ENCODE results near the gene CTNS.
A peak's percentile ranks its signal among the peaks of the same experiment; 100 is the strongest.

CTNS gene

DNA sequence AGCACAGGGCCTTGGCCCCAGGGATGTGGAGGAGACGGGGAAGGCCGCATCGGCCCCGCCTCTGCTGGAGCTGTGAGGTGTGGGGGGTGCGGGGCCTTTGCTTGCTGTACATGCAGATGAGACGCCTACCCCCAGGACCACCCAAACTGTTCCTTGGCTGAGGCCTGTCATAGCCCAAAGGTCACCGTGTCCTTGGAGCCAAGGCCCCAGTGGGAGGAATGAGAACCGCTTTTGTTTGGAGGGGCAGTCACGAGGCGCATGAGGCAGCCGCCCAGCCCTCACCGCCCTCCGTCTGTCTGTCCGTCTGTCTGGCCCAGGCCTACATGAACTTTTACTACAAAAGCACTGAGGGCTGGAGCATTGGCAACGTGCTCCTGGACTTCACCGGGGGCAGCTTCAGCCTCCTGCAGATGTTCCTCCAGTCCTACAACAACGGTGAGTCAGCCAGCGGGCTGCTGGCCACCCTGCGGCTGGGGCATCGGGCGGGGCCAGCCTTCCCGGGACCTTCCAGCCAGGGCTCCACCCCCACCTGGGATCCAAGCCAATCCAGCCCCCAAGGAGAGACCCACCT lies 23.1 kb downstream of the CTNS start:
- no peak for DNase-seq

DNA sequence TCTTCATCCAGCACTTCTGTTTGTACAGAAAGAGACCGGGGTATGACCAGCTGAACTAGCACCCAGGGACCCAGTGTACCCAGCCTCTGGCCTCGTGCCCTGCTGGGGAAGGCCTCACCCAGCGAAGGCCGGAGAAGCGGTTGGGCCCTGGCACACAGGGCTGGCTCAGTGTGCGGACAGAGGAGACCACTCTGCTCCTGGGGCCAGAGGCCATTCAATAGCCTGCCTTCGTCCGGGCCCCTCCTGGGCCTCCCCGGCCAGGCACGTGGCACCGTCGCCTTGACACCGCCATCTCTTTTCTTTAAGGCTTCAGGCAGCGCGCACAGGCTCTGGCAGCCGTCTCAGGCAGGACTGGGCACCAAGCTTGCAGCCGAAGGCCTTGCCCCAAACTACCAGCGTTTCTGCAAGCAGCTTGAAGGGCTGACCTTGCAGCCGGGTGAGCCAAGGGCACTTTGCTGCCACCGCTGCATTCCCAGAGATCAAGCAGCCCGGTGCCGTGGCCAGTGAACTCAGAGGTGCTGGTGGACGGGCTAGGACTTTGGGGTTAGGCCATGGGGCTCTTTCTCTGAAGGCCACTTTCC lies 23.8 kb downstream of the CTNS start:
- no peak for DNase-seq

- DNase-seq: no peak
Observed at GRCh38 chr17:3663102-3664011, 26.8 kb downstream of the CTNS start.

- DNase-seq: no peak
Observed at GRCh38 chr17:3665834-3666233, 29.3 kb downstream of the CTNS start.

DNA sequence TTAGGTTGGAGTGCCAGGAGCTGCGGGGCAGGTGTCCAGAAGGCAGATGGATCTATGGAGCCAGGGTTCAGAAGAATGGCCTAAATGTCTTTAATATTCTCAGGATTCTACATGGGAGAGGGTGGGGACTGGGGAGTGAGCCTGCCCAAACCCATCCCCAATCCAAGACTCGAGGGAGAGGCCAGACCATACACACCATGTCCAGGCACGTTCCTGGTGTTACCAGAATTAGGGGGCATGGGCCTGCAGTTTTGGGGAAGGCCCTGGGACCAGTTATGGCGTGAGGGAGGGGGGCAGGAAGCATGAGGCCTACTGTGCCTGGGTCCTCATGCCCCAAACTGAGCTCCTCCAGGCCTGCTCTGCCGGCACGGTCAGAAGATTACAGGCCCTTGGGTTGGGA lies 30.0 kb downstream of the CTNS start:
- no peak for DNase-seq

DNA sequence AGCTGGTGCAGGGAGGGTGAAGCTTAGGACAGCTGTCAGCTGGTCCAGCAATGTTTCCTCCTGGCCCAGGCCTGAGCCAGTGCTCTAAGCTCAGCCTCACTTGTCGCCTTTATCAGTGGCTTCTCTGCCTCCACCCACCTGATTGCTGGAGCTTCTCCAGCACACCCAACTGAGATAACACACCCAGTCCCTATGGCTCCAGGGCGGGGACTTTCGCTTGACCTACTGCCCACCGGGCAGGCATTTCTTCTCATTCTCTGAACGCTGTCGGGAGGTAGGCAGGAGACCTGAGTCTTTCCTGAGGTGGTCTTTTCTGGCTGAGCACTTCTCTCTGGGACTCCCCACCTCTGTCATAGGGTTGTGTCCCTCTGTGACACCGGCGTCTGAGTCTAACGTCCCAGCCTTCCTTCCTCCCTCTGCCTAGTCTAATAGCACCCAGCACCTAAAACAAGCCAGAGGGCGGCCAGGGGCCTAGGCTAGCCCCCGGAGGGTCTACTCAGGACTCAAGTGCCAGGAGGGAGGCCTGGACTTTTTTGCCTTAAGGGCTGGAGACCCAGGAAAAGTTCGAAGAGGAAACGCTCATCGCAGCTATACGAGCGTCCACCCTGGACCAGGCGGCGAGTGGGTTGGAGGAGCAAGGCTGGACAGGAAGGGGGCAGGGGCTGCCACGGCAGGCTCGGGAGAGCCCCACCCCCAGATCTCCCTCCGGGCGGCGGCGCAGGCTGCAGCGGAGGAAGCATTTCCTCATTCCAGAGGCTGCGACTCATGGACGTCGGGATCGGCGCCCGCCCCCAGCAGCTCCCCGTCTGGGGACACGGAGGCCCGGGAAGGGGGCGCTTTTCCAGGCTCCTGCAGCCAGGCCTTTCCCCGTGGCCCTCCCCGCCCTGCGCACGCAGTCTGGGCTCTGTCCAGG lies 31.1 kb downstream of the CTNS start:
- peak in 1 of 2 experiments; percentile 23 for DNase-seq

- DNase-seq: peak; percentile 71 to 86
Observed at GRCh38 chr17:3668279-3669084, 31.9 kb downstream of the CTNS start, which contains the start of the genes EMC6 and TAX1BP3. TSS of gene EMC6 (plus strand) at chr17:3668812. CDS start at chr17:3669147, 335 bp downstream. TSS of gene TAX1BP3 (minus strand) at chr17:3668578. CDS start at chr17:3668526, 52 bp downstream.

- DNase-seq: no peak
Observed at GRCh38 chr17:3669085-3669347, 32.5 kb downstream of the CTNS start.

DNA sequence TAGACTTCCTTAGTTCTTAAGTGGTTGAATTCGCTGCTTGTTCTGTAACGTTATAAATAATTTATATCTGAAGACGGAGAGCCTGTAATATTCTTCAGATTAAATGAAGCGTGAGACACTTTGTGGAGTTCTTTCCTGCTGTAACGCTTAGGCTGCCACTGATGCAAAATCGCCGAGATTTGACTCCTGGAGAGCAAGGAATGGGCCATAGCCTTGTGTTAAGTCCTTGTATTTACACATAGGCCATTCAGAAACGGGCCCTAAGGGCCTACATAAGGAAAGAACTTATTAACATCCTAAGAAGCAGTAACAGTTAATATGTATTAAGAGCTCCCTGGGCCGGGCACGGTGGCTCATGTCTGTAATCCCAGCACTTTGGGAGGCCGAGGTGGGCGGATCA lies 33.0 kb downstream of the CTNS start:
- DNase-seq: no peak

GRCh38 chr17:3672571-3672970 lies 36.0 kb downstream of the CTNS start:
- DNase-seq: no peak

GRCh38 chr17:3675886-3676285 lies 39.3 kb downstream of the CTNS start:
- DNase-seq: no peak

DNA sequence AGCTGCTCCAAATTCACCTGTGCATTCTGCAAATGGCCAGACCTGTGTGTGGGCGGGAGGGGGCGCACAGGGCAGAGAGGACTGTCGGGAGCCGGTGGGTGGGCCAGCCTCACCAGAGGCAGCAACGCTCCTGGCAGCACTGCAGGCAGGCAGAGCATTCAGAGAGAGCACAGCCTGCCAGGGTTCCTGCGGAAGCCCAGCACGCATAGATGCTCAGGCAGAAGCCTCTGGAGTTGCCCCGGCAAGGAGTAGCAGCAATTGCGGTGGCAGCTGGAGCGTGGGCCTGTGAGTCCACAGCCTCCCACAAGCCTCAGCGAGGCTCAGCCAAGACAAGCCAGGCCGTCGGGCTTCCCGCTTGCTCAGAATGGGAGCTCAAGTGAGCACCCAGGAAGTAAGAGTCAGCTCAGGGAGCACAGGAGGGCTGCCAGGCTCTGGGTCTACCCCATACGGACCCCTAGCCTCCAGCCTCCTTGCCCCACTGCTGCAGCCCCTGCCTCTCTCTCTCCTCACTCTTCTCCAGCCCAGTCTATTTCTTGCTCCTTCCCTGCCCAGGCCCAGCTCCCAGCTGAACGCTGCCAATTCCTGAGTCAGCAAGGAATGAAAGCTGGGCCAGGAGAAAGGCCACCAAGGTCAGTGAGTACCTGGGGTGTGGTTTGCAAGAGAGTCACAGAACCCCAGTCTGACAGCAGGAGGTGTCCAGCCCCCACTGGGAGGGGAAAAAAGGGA lies 41.7 kb downstream of the CTNS start:
- DNase-seq: no peak

GRCh38 chr17:3678821-3679530 lies 42.4 kb downstream of the CTNS start:
- no peak for DNase-seq

DNA sequence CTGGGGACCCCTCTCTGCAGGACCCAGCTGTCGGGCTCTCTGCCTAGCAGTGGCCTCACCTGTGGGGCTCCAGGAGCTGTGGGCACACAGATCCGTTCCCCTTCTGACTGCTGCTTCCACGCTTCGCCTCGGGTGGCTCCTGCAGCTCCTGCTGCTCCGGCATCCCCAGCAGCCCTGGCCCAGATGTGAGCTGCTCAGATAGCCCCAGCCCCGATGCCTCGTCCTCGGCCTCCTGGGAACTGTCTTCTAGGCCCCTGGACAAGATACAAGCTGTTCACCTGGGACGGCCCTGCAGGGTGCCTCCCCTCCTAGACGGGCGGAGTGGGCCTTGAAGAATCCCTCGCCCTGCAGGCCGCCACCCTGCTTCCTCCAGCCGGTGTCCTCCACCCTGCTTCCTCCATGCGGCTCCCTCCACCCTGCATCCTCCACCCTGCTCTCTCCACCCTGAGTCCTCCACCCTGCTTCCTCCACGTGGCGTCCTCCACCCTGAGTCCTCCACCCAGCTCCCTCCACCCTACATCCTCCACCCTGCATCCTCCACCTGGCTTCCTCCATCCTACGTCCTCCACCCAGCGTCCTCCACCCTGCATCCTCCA lies 43.1 kb downstream of the CTNS start:
- DNase-seq: no peak

DNA sequence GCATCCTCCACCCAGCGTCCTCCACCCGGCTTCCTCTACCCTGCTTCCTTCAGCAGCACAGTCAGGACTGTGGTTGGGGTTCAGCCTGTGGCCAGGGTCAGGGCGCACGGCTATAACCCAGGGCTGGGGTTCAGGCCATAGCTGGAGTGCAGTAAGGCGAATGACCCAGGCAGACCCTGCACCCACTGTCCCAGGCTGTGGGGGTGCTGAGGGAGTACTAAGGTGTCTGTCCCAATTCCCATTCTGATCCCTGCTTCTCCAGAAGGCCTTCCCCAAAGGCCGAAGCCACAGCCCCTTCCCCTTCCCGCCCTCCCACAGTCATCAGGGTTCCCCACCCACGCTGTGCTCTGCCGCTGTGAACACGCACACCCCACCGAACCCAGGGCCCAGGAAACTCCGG lies 44.5 kb downstream of the CTNS start:
- no peak for DNase-seq

- no peak for DNase-seq
Observed at GRCh38 chr17:3681565-3681964, 45.0 kb downstream of the CTNS start.

GRCh38 chr17:3682033-3682432 lies 45.5 kb downstream of the CTNS start:
- DNase-seq: no peak

DNA sequence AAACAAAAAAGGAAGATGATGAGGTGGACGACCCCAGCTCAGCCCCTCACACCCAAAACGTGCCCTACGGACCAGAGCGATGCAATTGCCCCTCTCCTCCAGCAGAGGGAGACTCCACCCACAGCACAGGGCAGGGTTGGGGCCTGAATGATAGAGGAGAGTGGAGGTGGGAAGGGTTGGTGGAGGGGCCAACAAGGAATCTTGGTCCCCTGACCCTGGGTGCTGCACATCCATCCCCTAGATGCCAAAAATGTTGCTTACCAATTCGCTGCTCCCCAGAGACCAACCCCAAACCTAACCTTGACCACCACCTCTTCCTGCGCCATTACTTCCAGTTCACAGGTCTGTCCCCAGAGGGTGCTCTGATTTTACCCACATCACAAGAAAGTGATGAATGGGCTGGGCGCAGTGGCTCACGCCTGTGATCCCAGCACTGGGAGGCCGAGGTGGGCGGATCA lies 46.5 kb downstream of the CTNS start:
- DNase-seq: no peak

- DNase-seq: no peak
Observed at GRCh38 chr17:3685174-3685573, 48.6 kb downstream of the CTNS start.

DNA sequence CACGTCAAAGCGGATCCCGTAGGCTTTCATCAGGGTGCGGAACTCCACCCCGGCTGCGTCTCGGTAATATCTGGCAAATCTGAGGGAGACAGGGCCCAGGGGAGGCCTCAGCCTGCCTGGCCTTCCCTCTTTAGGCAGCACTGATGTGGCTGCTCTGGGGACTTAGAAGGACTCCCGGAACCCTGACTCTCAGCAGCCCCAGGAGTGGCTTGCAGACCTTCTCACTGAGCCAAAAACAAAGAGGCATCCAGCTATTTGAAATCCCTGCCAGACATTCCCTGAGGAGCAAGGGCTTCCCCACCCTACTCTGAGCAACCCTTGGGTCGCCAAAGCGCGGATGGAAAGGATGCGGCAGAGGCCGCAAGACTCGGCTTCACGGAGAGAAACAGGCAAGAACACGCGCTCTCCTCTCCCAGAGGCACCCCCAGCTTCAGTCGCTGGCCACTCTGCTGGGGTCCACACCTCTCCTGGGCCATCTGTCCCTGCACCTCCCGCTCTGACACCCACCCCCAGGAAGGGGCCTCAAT lies 51.5 kb downstream of the CTNS start:
- no peak for DNase-seq

All from NCI-H524 (cell line).